Upper lobe of left lung (tissue), 6 donors: ENCODE measurements around the gene LDB2. TPM values are rescaled to one million over a fixed set of nuclear protein-coding genes. Genes with fewer than 3 reads are reported as not detected.

Source experiments
- ATAC-seq, 2 donors: fragments of 200-7000 bp; cut with Tn5 transposase; one replicate each; pipeline ENCODE4 v1.9.1; 2022; ENCODE audit warnings: mild to moderate bottlenecking in 2 of 2, moderate library complexity in 2 of 2; ENCODE audit not compliant: low FRiP score in 2 of 2
- DNase-seq, 2 donors: peaks; one replicate each; pipeline ENCODE4 v3.0.0-alpha.2; 2019 to 2020
- H3K27ac ChIP-seq, 4 donors: fragments of 200-600 bp; sonication (generic); one replicate each; pipeline ENCODE4 v1.5.1; 2016 to 2019
- H3K27me3 ChIP-seq, 4 donors: fragments of 200-600 bp; sonication (generic); one replicate each; pipeline ENCODE4 v1.5.1; 2017 to 2019
- H3K36me3 ChIP-seq, 4 donors: fragments of 200-600 bp; sonication (generic); one replicate each; pipeline ENCODE4 v1.5.1; 2016 to 2019
- H3K4me1 ChIP-seq, 4 donors: fragments of 200-600 bp; sonication (generic); one replicate each; pipeline ENCODE4 v1.5.1; 2018 to 2019
- H3K4me3 ChIP-seq, 4 donors: fragments of 200-600 bp; sonication (generic); one replicate each; pipeline ENCODE4 v1.5.1; 2017 to 2019; ENCODE audit warnings: mild to moderate bottlenecking in 2 of 4, moderate library complexity in 1 of 4
- H3K9me3 ChIP-seq, 4 donors: fragments of 200-600 bp; sonication (generic); one replicate each; pipeline ENCODE4 v1.5.1; 2018 to 2019
- EP300 ChIP-seq, 4 donors: sonication (generic); formaldehyde crosslinking; IDR thresholded peaks; one replicate each; pipeline ENCODE4 v1.5.1; 2017; ENCODE audit warnings: antibody characterized with exemption in 4 of 4, control low read depth in 2 of 4
- POLR2A ChIP-seq, 4 donors: fragments of 450-650 bp; IDR thresholded peaks; one replicate each; pipeline ENCODE4 v1.5.1; 2016 to 2017; ENCODE audit warnings: antibody characterized with exemption in 4 of 4, mild to moderate bottlenecking in 2 of 4
- POLR2AphosphoS5 ChIP-seq, 2 donors: sonication (generic); formaldehyde crosslinking; IDR thresholded peaks; one replicate each; pipeline ENCODE4 v1.5.1; 2017; ENCODE audit warnings: antibody characterized with exemption in 2 of 2
- WGBS, 2 donors: methylation state at CpG; one replicate each; pipeline ENCODE4 v1.1.5; 2017 to 2018; 5-methylcytosine and 5-hydroxymethylcytosine counted together
- total RNA-seq, 6 donors: library from RNA; depleted of rRNA in 4 of 6; stranded (reverse); fragments of >200 nt in 4 of 6; gene quantifications; one replicate each; pipeline versions ENCODE4 v1.1.0 to v1.2.1, GENCODE V29; 2016 to 2021
- TF ChIP-seq, protein P1 (sequence below), 6 experiments: fragments of 450-650 bp in 4 of 6; fragments of 200-600 bp in 2 of 6; sonication (generic) in 2 of 6; IDR thresholded peaks; one replicate each; pipeline ENCODE4 v1.5.1; 2016 to 2019; ENCODE audit warnings: antibody characterized with exemption in 6 of 6
- donor health status: DM: no; HTN: no; CAD: no; lungs with moderate emphysema.
- donor health status: DM: no; HTN: yes; CAD: no; lungs with severe emphysema.

LDB2 gene
- total RNA-seq, 6 donors from 2014 or later, result 34.6 to 94.4 (median 45.9) TPM

GRCh38 chr4:16758816-16759215 lies 139.6 kb downstream of the LDB2 start:
- no peaks in the 10 kb centered on the region for H3K36me3 ChIP-seq
- ATAC-seq, result no peak
- WGBS, 2 donors, result 75 to 76% methylated on average over 8 of the region's 8 CpGs

GRCh38 chr4:16758255-16758654 lies 140.2 kb downstream of the LDB2 start:
- DNase-seq (no peak), ATAC-seq (no peak)
- Histone ChIP-seq H3K9me3 (no peaks in the 10 kb centered on the region), H3K27me3 (no peaks in the 10 kb centered on the region), H3K36me3 (no peaks in the 10 kb centered on the region), H3K4me1 (peaks cover 0 to 7% (median 4%) of the 10 kb centered on the region in 4 donors), H3K27ac (no peak overlapping the region), H3K4me3 (no peak overlapping the region)
- 74 to 85% methylated on average over 2 of the region's 2 CpGs for WGBS, 2 donors
- TF ChIP-seq, protein P1, sequence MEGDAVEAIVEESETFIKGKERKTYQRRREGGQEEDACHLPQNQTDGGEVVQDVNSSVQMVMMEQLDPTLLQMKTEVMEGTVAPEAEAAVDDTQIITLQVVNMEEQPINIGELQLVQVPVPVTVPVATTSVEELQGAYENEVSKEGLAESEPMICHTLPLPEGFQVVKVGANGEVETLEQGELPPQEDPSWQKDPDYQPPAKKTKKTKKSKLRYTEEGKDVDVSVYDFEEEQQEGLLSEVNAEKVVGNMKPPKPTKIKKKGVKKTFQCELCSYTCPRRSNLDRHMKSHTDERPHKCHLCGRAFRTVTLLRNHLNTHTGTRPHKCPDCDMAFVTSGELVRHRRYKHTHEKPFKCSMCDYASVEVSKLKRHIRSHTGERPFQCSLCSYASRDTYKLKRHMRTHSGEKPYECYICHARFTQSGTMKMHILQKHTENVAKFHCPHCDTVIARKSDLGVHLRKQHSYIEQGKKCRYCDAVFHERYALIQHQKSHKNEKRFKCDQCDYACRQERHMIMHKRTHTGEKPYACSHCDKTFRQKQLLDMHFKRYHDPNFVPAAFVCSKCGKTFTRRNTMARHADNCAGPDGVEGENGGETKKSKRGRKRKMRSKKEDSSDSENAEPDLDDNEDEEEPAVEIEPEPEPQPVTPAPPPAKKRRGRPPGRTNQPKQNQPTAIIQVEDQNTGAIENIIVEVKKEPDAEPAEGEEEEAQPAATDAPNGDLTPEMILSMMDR (IDR thresholded peaks at IDR 0.05), result no peak
- TF ChIP-seq POLR2A (IDR thresholded peaks at IDR 0.05) (no peak), POLR2AphosphoS5 (IDR thresholded peaks at IDR 0.05) (no peak), EP300 (IDR thresholded peaks at IDR 0.05) (no peak)

More at GRCh38 chr4:16758816-16759215, 139.6 kb downstream of the LDB2 start:
- Histone ChIP-seq H3K27me3 (no peaks in the 10 kb centered on the region), H3K4me3 (no peak overlapping the region), H3K4me1 (peaks cover 0 to 7% (median 4%) of the 10 kb centered on the region in 4 donors), H3K9me3 (no peaks in the 10 kb centered on the region), H3K27ac (no peak overlapping the region)
- TF ChIP-seq EP300 (IDR thresholded peaks at IDR 0.05) (no peak), POLR2A (IDR thresholded peaks at IDR 0.05) (no peak), POLR2AphosphoS5 (IDR thresholded peaks at IDR 0.05) (no peak)
- TF ChIP-seq, protein P1 (IDR thresholded peaks at IDR 0.05), result no peak
- DNase-seq, result no peak

- peak overlapping the region in 1 of 4 donors; percentile 18 for H3K27ac ChIP-seq
Observed at GRCh38 chr4:16757080-16757521, 141.3 kb downstream of the LDB2 start.

GRCh38 chr4:16754104-16754503 lies 144.3 kb downstream of the LDB2 start:
- WGBS, 2 donors, result 78 to 85% methylated on average over 2 of the region's 2 CpGs
- ATAC-seq, result no peak

More at GRCh38 chr4:16757080-16757521, 141.3 kb downstream of the LDB2 start:
- TF ChIP-seq POLR2A (IDR thresholded peaks at IDR 0.05) (no peak), EP300 (IDR thresholded peaks at IDR 0.05) (no peak), POLR2AphosphoS5 (IDR thresholded peaks at IDR 0.05) (no peak)
- TF ChIP-seq, protein P1 (IDR thresholded peaks at IDR 0.05), result no peak
- DNase-seq (no peak), ATAC-seq (no peak)
- no peaks in the 10 kb centered on the region for H3K36me3 ChIP-seq
- H3K27me3 ChIP-seq, result no peaks in the 10 kb centered on the region
- WGBS, 2 donors, result 52 to 56% methylated on average over 13 to 14 of the region's 14 CpGs
- H3K4me3 ChIP-seq, result no peak overlapping the region
- peaks cover 0 to 7% (median 4%) of the 10 kb centered on the region in 4 donors for H3K4me1 ChIP-seq
- no peaks in the 10 kb centered on the region for H3K9me3 ChIP-seq

More at GRCh38 chr4:16754104-16754503, 144.3 kb downstream of the LDB2 start:
- H3K4me1 ChIP-seq, result peaks cover 0 to 7% (median 4%) of the 10 kb centered on the region in 4 donors
- H3K9me3 ChIP-seq, result no peaks in the 10 kb centered on the region
- H3K27ac ChIP-seq, result no peak overlapping the region
- H3K4me3 ChIP-seq, result no peak overlapping the region
- no peaks in the 10 kb centered on the region for H3K27me3 ChIP-seq
- DNase-seq, result no peak
- TF ChIP-seq, protein P1 (IDR thresholded peaks at IDR 0.05), result no peak
- TF ChIP-seq POLR2AphosphoS5 (IDR thresholded peaks at IDR 0.05), result no peak
- TF ChIP-seq POLR2A (IDR thresholded peaks at IDR 0.05), result no peak
- no peak for TF ChIP-seq EP300 (IDR thresholded peaks at IDR 0.05)
- no peaks in the 10 kb centered on the region for H3K36me3 ChIP-seq
